GM12891 (cell line): ENCODE data around the gene ALDH4A1.

Experiments used
- DNase-seq: peaks from one replicate; pipeline ENCODE4 v3.0.0; 2011; ENCODE audit warnings: low spot score; ENCODE audit not compliant: insufficient read length
- FAIRE-seq: peaks from 2 replicates; lab custom pipeline; 2011; peaks lifted over from hg19 to GRCh38; lab: Jason Lieb, UNC
- PAX5 ChIP-seq: IDR thresholded peaks from 2 replicates; pipeline ENCODE4 v1.6.1; 2011; ENCODE audit warnings: low read length, moderate library complexity, mild to moderate bottlenecking; ENCODE audit not compliant: insufficient read depth, severe bottlenecking
- POLR2A ChIP-seq: IDR thresholded peaks from 2 replicates; pipeline ENCODE4 v1.6.1; 2011; ENCODE audit warnings: low read depth, low read length, control low read depth
- POLR2AphosphoS5 ChIP-seq: IDR thresholded peaks from 2 replicates; pipeline ENCODE4 v1.6.1; 2011; ENCODE audit warnings: low read depth, low read length, control low read depth
- POU2F2 ChIP-seq: IDR thresholded peaks from 2 replicates; pipeline ENCODE4 v1.6.1; 2011; ENCODE audit warnings: low read depth, mild to moderate bottlenecking, control low read depth, low read length, moderate library complexity
- SPI1 ChIP-seq: IDR thresholded peaks from 2 replicates; pipeline ENCODE4 v1.6.1; 2011; ENCODE audit warnings: low read depth, low read length, control low read depth
- TAF1 ChIP-seq: IDR thresholded peaks from 2 replicates; pipeline ENCODE4 v1.6.1; 2011; ENCODE audit warnings: low read depth, low read length, control low read depth

ALDH4A1 gene

GRCh38 chr1:18831656-18832055 lies 70.7 kb downstream of the ALDH4A1 start:
- no peak for FAIRE-seq
- DNase-seq = no peak
- TF ChIP-seq PAX5 (no peak), SPI1 (no peak)

GRCh38 chr1:18830596-18830995 lies 71.8 kb downstream of the ALDH4A1 start:
- no peak for TF ChIP-seq POLR2AphosphoS5
- no peak for TF ChIP-seq POLR2A
- TF ChIP-seq PAX5 = no peak
- no peak for TF ChIP-seq TAF1
- TF ChIP-seq SPI1 = no peak
- TF ChIP-seq POU2F2 = no peak
- FAIRE-seq = no peak

GRCh38 chr1:18829671-18830070 lies 72.7 kb downstream of the ALDH4A1 start:
- no peak for FAIRE-seq
- no peak for DNase-seq
- TF ChIP-seq POU2F2 (no peak), POLR2AphosphoS5 (no peak), POLR2A (no peak), TAF1 (no peak)

More at GRCh38 chr1:18830596-18830995, 71.8 kb downstream of the ALDH4A1 start:
- no peak for DNase-seq

- TF ChIP-seq POLR2AphosphoS5 (no peak), POLR2A (no peak), POU2F2 (no peak), PAX5 (no peak), SPI1 (no peak)
- FAIRE-seq (no peak), DNase-seq (no peak)
These were observed 74.1 kb downstream of the ALDH4A1 start for GRCh38 chr1:18828224-18828623.

- TF ChIP-seq POLR2AphosphoS5 (no peak), SPI1 (no peak), POLR2A (no peak), PAX5 (no peak), POU2F2 (no peak), TAF1 (no peak)
- FAIRE-seq = no peak
These were observed 78.9 kb downstream of the ALDH4A1 start for GRCh38 chr1:18823438-18823837.

More at GRCh38 chr1:18823438-18823837, 78.9 kb downstream of the ALDH4A1 start:
- no peak for DNase-seq
